ENCODE measurements around the gene UPP2. TPM values are rescaled to one million over a fixed set of nuclear protein-coding genes. Genes with fewer than 3 reads are reported as not detected.

Gene UPP2
- total and polyA plus RNA-seq, 9 of the 15 experiments (the other 6 are each of a cell fraction or from before 2014, with no cell fraction given) = not detected

DNA sequence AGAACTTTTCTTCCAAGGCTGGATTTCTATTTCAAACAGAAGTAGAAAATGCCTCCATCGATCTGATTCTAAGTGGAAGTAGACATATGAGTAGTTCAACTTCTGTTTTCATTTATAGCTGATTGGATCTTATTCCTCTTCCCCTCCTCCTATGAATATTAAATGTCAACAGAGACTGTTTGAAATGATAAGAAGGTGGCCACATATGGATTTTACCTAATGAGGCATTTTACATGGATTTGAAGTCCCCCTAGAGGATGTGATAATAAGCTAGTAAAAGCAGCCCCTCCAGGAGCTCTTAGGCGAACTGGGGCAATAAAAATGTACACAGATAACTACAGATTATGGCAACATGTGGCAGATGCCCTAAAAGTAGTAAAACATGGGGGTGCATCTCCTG is 71.0 kb downstream of the UPP2 start:
- no peaks in the 10 kb centered on the region for H3K36me3 ChIP-seq (ENCODE audit: control insufficient read depth, insufficient read depth, low read length)
- no TSS peak for BruUV-seq (replicated peaks)
- no peaks in the 10 kb centered on the region for H4K20me1 ChIP-seq (replicated peaks; ENCODE audit: control insufficient read depth, insufficient read depth, low read length)
- ATAC-seq = no peak
- intact Hi-C loops (cut with micrococcal nuclease) (loop anchor here (10.0 kb wide), 1 partner anchor 442 kb away; no protein-coding TSS in a partner anchor), in situ Hi-C loops (cut with MboI) (no loop called here)
- ChIA-PET POLR2A (no interaction called here), CTCF (ENCODE audit: low intra/inter-chr PET ratio) (no interaction called here)
- DNase-seq (ENCODE audit: extremely low read depth in 1 of 4, low spot score in 3 of 4) = no peak
- H2AFZ ChIP-seq (ENCODE audit: low read depth, low read length) = no peak overlapping the region
- no peak overlapping the region for H3K4me3 ChIP-seq
- TF ChIP-seq, protein P1, sequence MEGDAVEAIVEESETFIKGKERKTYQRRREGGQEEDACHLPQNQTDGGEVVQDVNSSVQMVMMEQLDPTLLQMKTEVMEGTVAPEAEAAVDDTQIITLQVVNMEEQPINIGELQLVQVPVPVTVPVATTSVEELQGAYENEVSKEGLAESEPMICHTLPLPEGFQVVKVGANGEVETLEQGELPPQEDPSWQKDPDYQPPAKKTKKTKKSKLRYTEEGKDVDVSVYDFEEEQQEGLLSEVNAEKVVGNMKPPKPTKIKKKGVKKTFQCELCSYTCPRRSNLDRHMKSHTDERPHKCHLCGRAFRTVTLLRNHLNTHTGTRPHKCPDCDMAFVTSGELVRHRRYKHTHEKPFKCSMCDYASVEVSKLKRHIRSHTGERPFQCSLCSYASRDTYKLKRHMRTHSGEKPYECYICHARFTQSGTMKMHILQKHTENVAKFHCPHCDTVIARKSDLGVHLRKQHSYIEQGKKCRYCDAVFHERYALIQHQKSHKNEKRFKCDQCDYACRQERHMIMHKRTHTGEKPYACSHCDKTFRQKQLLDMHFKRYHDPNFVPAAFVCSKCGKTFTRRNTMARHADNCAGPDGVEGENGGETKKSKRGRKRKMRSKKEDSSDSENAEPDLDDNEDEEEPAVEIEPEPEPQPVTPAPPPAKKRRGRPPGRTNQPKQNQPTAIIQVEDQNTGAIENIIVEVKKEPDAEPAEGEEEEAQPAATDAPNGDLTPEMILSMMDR (IDR thresholded peaks at IDR 0.05 in 2 of 3, conservative IDR thresholded peaks at IDR 0.05 in 1 of 3; ENCODE audit: insufficient read depth in 2 of 3, low read depth in 1 of 3, low read length in 3 of 3) = peak in 1 of 3 experiments; percentile 21; a peak in 1 of 6 replicates
- TF ChIP-seq PCBP2 (IDR thresholded peaks at IDR 0.05; ENCODE audit: low read depth, low read length, poor library complexity, severe bottlenecking) = no peak
- H3K9me1 ChIP-seq (ENCODE audit: control insufficient read depth, insufficient read depth, low read length) = no peaks in the 10 kb centered on the region
- H3K79me2 ChIP-seq (ENCODE audit: control insufficient read depth, insufficient read depth, low read length) = no peaks in the 10 kb centered on the region
- no peaks in the 10 kb centered on the region for H3K9me3 ChIP-seq (replicated peaks; ENCODE audit: control insufficient read depth, insufficient read depth, low read depth, low read length)
- no peak overlapping the region for H3K9ac ChIP-seq (ENCODE audit: insufficient read depth in 1 of 2, low read depth in 2 of 2, low read length in 2 of 2)
- H3K27ac ChIP-seq (ENCODE audit: extremely low read depth, low read depth, low read length) = no peak overlapping the region
- H3K27me3 ChIP-seq (ENCODE audit: control insufficient read depth in 2 of 2, insufficient read depth in 2 of 2, low read length in 2 of 2) = no peaks in the 10 kb centered on the region
- H3K4me1 ChIP-seq (replicated peaks in 1 of 2; ENCODE audit: control insufficient read depth in 2 of 2, insufficient read depth in 2 of 2, low read length in 2 of 2) = no peaks in the 10 kb centered on the region
- FAIRE-seq = no peak
- no peak overlapping the region for H3K4me2 ChIP-seq (ENCODE audit: insufficient read depth, low read length)
- 8% methylated on average over 2 of the region's 2 CpGs for whole genome bisulfite sequencing (ENCODE audit: insufficient coverage, low coverage, missing lambda C conversion rate)

DNA sequence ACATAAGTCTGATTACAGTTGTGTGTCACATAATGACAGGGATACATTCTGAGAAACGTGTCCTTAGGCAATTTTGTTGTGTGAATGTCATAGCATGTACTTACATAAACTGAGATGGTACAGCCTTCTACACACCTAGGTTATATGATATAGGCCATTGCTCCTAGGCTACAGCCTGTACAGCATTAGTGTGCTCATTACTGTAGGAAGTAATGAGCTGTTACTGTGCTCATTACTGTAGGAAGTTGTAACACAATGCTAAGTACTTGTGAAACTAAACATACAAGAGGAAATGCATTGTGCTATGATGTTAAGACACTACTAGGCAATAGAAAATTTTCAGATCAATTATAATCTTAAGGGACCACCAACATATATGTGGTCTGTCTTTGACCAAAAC is 72.8 kb downstream of the UPP2 start:
- no peak for ATAC-seq
- no peaks in the 10 kb centered on the region for H3K79me2 ChIP-seq (ENCODE audit: control insufficient read depth, insufficient read depth, low read length)
- intact Hi-C loops (cut with micrococcal nuclease) (loop anchor here (10.0 kb wide), 1 partner anchor 440 kb away; no protein-coding TSS in a partner anchor), in situ Hi-C loops (cut with MboI) (no loop called here)
- no peak overlapping the region for H3K9ac ChIP-seq (ENCODE audit: insufficient read depth in 1 of 2, low read depth in 2 of 2, low read length in 2 of 2)
- H3K4me3 ChIP-seq = no peak overlapping the region
- no peaks in the 10 kb centered on the region for H3K27me3 ChIP-seq (ENCODE audit: control insufficient read depth in 2 of 2, insufficient read depth in 2 of 2, low read length in 2 of 2)
- 0% methylated on average over 1 of the region's 1 CpG for WGBS (ENCODE audit: insufficient coverage, low coverage, missing lambda C conversion rate)
- no peak for DNase-seq (ENCODE audit: extremely low read depth in 1 of 4, low spot score in 3 of 4)
- ChIA-PET CTCF (ENCODE audit: low intra/inter-chr PET ratio) (no interaction called here), POLR2A (interaction anchor here (0.6 kb wide), 1 partner anchor 427 kb away, joined by 3 read pairs; no protein-coding TSS in a partner anchor)
- H3K4me1 ChIP-seq (replicated peaks in 1 of 2; ENCODE audit: control insufficient read depth in 2 of 2, insufficient read depth in 2 of 2, low read length in 2 of 2) = no peaks in the 10 kb centered on the region
- TF ChIP-seq, protein P2, sequence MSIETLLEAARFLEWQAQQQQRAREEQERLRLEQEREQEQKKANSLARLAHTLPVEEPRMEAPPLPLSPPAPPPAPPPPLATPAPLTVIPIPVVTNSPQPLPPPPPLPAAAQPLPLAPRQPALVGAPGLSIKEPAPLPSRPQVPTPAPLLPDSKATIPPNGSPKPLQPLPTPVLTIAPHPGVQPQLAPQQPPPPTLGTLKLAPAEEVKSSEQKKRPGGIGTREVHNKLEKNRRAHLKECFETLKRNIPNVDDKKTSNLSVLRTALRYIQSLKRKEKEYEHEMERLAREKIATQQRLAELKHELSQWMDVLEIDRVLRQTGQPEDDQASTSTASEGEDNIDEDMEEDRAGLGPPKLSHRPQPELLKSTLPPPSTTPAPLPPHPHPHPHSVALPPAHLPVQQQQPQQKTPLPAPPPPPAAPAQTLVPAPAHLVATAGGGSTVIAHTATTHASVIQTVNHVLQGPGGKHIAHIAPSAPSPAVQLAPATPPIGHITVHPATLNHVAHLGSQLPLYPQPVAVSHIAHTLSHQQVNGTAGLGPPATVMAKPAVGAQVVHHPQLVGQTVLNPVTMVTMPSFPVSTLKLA (conservative IDR thresholded peaks at IDR 0.05) = no peak
- no peak for TF ChIP-seq XRCC3 (IDR thresholded peaks at IDR 0.05)
- no peak for TF ChIP-seq NR1H2 (CRISPR knock-in tag; IDR thresholded peaks at IDR 0.05)
- no TSS peak for BruUV-seq (replicated peaks)
- no peaks in the 10 kb centered on the region for H4K20me1 ChIP-seq (replicated peaks; ENCODE audit: control insufficient read depth, insufficient read depth, low read length)
- H3K27ac ChIP-seq (ENCODE audit: extremely low read depth, low read depth, low read length) = no peak overlapping the region
- FAIRE-seq = no peak
- H3K9me3 ChIP-seq (replicated peaks; ENCODE audit: control insufficient read depth, insufficient read depth, low read depth, low read length) = no peaks in the 10 kb centered on the region
- no peaks in the 10 kb centered on the region for H3K36me3 ChIP-seq (ENCODE audit: control insufficient read depth, insufficient read depth, low read length)
- H2AFZ ChIP-seq (ENCODE audit: low read depth, low read length) = no peak overlapping the region; the same call in 1 of the 2 replicates
- H3K4me2 ChIP-seq (ENCODE audit: insufficient read depth, low read length) = no peak overlapping the region
- no peaks in the 10 kb centered on the region for H3K9me1 ChIP-seq (ENCODE audit: control insufficient read depth, insufficient read depth, low read length)

Measured in K562 (cell line).